Measurements from ENCODE around the gene KRT74.

KRT74 gene

DNA sequence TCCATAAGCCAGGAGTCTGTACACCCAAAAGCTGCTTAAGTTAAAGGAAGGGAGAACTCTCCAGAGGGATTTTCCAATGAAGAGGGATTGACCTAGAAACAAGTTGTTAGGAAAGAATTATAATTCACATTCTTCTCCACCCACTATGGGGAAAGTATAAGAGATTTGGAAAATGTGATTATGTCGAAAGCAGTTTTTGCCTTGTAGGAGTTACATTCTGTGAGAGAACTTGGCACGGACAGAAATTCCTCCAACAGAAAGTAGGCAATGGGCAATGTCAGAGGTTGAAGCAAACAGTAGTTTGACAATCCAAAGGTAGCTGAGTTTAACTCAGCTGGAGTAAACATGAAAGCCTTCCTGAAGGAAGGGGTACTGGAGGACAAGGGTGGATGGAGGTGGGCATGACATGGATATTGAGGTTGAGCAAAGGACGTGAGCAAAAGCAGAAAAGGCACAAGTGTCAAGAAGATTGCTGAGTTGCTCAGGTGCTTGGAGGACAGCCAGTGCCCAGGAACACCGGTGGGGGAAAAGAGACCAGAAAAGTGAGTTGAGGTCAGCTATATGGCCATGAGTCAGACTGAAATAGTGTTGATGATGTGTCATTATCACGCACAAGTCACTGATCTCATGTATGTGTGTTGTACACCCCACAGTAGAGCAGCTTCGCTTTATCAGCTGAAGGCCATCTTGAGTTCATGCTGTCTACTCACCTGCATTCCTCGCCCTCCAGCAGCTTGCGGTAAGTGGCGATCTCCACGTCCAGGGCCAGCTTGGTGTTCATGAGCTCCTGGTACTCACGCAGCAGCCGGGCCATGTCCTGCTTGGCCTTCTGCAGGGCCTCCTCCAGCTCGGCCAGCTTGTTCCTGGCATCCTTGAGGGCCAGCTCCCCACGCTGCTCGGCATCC, 57.5 kb downstream of the KRT74 start:
- H3K9ac ChIP-seq (ENCODE audit: low read depth, low read length), result no peak overlapping the region
- H3K27ac ChIP-seq (ENCODE audit: low read length), result no peak overlapping the region
- H3K4me1 ChIP-seq (ENCODE audit: insufficient read depth, low read length), result no peaks in the 10 kb centered on the region
- no peaks in the 10 kb centered on the region for H3K27me3 ChIP-seq (ENCODE audit: insufficient read depth, low read length)
- no peaks in the 10 kb centered on the region for H3K36me3 ChIP-seq (ENCODE audit: insufficient read depth, low read depth, low read length)
- peaks cover 1% of the 10 kb centered on the region; the same call in 1 of the 2 replicates for H3K9me3 ChIP-seq (ENCODE audit: insufficient read depth, low read depth, low read length)
- H3K4me3 ChIP-seq (ENCODE audit: low read length), result no peak overlapping the region
